ENCODE data around the gene ANKAR.

ANKAR gene, protein sequence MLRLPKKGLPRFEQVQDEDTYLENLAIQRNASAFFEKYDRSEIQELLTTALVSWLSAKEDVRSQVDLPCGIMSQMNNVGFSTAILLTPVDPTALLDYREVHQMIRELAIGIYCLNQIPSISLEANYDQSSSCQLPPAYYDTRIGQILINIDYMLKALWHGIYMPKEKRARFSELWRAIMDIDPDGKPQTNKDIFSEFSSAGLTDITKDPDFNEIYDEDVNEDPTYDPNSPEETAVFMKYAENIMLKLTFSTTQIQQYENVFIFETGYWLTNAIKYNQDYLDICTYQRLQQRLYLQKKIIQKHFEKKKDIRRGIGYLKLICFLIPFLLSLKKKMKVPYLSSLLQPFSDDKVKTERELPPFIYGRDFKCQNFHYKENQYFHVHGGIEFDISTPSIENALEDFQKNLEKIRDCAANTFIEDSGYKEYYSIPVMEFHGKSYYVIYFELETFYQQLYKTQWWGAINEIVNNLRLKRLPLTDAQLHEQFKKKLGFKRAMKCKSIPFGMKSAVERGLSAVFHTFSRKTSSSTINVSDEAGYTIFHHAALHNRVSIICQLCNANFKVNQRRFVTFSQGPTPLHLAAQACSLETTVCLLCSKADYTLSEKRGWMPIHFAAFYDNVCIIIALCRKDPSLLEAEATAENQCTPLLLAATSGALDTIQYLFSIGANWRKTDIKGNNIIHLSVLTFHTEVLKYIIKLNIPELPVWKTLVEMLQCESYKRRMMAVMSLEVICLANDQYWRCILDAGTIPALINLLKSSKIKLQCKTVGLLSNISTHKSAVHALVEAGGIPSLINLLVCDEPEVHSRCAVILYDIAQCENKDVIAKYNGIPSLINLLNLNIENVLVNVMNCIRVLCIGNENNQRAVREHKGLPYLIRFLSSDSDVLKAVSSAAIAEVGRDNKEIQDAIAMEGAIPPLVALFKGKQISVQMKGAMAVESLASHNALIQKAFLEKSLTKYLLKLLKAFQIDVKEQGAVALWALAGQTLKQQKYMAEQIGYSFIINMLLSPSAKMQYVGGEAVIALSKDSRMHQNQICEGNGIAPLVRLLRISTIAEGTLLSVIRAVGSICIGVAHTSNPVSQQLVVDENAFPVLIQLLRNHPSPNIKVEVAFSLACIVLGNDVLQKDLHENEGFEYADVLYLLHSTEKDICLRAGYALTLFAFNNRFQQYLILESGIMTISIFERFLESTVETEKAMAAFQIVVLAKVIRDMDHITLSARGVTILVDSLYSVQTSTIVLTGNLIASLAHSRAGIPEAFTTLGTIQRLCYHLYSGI (N-terminal part only)

DNA sequence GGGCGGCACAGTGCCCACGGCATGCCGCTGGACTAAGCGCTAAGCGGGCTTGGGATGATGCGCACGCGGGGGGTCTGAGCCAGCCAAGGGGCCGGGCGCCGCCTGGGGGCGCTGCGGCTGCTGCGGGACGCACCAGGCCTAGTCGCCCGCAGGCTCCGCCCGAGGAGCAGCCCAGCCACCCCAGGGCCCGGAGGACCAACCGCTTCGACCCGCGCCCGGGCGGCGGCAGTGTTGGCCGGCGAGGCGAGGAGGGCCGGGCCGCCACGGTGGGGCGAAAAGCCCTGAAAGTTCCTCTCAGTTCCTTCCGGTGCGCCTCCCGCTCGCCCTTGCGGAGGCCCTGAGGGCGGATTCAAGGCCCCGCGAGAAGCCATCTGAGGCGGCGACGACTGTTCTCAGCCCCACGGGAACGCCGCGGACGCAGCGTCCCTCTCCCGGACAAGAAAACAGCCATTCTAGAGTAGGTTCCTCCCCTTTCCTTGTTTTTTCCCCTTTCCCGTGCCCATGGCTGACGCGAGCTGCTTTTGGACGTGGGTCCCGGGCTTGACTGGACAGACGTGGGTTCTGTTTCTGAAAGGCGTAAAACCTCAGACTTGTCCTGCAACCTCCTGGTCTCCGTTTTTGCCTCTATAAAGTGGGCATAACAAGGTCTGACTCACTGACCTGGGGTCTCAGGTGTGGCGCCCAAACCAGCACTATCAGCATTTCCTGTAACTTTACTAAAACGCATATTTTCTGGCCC is at the start of gene ANKAR:
Gene ANKAR, plus strand, starts transcription at position 297 of the 739 bp plus-strand sequence. CDS start 1,821 bp downstream, outside the sequence.
- Histone ChIP-seq H3K4me3 (ENCODE audit: low read length) (peak within 1 kb of the TSS; percentile 73), H3K4me2 (ENCODE audit: low read length) (peak within 1 kb of the TSS; percentile 75), H3K4me1 (ENCODE audit: control insufficient read depth, low read length) (peaks cover 11% of the 10 kb centered on the region), H3K27ac (ENCODE audit: low read depth, low read length) (peak within 1 kb of the TSS; percentile 37), H3K27me3 (ENCODE audit: control insufficient read depth, low read length) (no peaks in the 10 kb centered on the region), H3K9me3 (ENCODE audit: control insufficient read depth, insufficient read depth, low read length) (0 out of 2 replicates have a peak, but pooled peaks cover 2% of the 10 kb centered on the region), H3K36me3 (ENCODE audit: control insufficient read depth, low read length) (peaks cover 43% of the 10 kb centered on the region), H3K9me2 (replicated peaks; ENCODE audit: control insufficient read depth, low read length) (no peaks in the 10 kb centered on the region), H3F3A (ENCODE audit: control insufficient read depth, insufficient read depth) (0 out of 2 replicates have a peak, but pooled peaks cover 10% of the 10 kb centered on the region), H3K79me2 (ENCODE audit: control insufficient read depth, low read length) (no peaks in the 10 kb centered on the region), H4K20me1 (ENCODE audit: control insufficient read depth, insufficient read depth, low read depth, low read length) (no peaks in the 10 kb centered on the region)
- TF ChIP-seq, protein P1, sequence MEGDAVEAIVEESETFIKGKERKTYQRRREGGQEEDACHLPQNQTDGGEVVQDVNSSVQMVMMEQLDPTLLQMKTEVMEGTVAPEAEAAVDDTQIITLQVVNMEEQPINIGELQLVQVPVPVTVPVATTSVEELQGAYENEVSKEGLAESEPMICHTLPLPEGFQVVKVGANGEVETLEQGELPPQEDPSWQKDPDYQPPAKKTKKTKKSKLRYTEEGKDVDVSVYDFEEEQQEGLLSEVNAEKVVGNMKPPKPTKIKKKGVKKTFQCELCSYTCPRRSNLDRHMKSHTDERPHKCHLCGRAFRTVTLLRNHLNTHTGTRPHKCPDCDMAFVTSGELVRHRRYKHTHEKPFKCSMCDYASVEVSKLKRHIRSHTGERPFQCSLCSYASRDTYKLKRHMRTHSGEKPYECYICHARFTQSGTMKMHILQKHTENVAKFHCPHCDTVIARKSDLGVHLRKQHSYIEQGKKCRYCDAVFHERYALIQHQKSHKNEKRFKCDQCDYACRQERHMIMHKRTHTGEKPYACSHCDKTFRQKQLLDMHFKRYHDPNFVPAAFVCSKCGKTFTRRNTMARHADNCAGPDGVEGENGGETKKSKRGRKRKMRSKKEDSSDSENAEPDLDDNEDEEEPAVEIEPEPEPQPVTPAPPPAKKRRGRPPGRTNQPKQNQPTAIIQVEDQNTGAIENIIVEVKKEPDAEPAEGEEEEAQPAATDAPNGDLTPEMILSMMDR (IDR thresholded peaks at IDR 0.05; ENCODE audit: low read depth, low read length, poor library complexity, severe bottlenecking) = peak; percentile 75
- no peak for TF ChIP-seq EZH2phosphoT487 (IDR thresholded peaks at IDR 0.05; ENCODE audit: borderline replicate concordance, low read length)

- Histone ChIP-seq H3K79me2 (ENCODE audit: control insufficient read depth, low read length) (no peaks in the 10 kb centered on the region), H3K27ac (ENCODE audit: low read depth, low read length) (no peak overlapping the region), H3K9me3 (ENCODE audit: control insufficient read depth, insufficient read depth, low read length) (no peaks in the 10 kb centered on the region), H3K27me3 (ENCODE audit: control insufficient read depth, low read length) (0 out of 2 replicates have a peak, but pooled peaks cover 2% of the 10 kb centered on the region), H3K4me2 (ENCODE audit: low read length) (no peak overlapping the region), H3K4me3 (ENCODE audit: low read length) (no peak overlapping the region), H3K9me2 (replicated peaks; ENCODE audit: control insufficient read depth, low read length) (no peaks in the 10 kb centered on the region), H4K20me1 (ENCODE audit: control insufficient read depth, insufficient read depth, low read depth, low read length) (no peaks in the 10 kb centered on the region), H3K36me3 (ENCODE audit: control insufficient read depth, low read length) (no peaks in the 10 kb centered on the region), H3F3A (ENCODE audit: control insufficient read depth, insufficient read depth) (no peaks in the 10 kb centered on the region), H3K4me1 (ENCODE audit: control insufficient read depth, low read length) (no peaks in the 10 kb centered on the region)
- no peak for TF ChIP-seq EZH2phosphoT487 (IDR thresholded peaks at IDR 0.05; ENCODE audit: borderline replicate concordance, low read length)
- TF ChIP-seq, protein P1 (IDR thresholded peaks at IDR 0.05; ENCODE audit: low read depth, low read length, poor library complexity, severe bottlenecking) = no peak
Observed at GRCh38 chr2:189625636-189626035, 48.8 kb upstream of the ANKAR start.

DNA sequence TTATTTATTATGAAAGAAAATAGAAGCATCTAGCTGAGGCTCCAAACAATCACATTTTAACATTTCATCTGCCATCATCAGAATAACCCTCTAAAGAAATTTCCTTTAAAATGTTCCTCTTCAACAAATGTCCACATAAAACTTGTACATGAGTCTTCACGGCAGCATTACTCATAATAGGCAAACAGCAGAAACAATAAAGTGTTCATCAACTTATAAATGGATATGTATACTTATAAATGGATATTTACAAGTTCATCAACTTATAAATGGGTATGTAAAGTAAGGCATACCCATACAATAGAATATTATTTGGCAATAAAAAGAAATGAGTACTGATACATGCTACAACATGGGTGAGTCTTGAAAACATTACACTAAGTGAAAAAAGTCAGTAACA is 46.7 kb upstream of the ANKAR start:
- 0 out of 2 replicates have a peak, but pooled peaks cover 2% of the 10 kb centered on the region for H3K27me3 ChIP-seq (ENCODE audit: control insufficient read depth, low read length)
- no peaks in the 10 kb centered on the region for H3F3A ChIP-seq (ENCODE audit: control insufficient read depth, insufficient read depth)
- H3K36me3 ChIP-seq (ENCODE audit: control insufficient read depth, low read length) = no peaks in the 10 kb centered on the region
- H3K4me1 ChIP-seq (ENCODE audit: control insufficient read depth, low read length) = no peaks in the 10 kb centered on the region
- H3K9me3 ChIP-seq (ENCODE audit: control insufficient read depth, insufficient read depth, low read length) = no peaks in the 10 kb centered on the region
- no peak overlapping the region for H3K27ac ChIP-seq (ENCODE audit: low read depth, low read length)
- H3K4me2 ChIP-seq (ENCODE audit: low read length) = no peak overlapping the region
- no peak overlapping the region for H3K4me3 ChIP-seq (ENCODE audit: low read length)
- H3K79me2 ChIP-seq (ENCODE audit: control insufficient read depth, low read length) = no peaks in the 10 kb centered on the region
- TF ChIP-seq, protein P1 (IDR thresholded peaks at IDR 0.05; ENCODE audit: low read depth, low read length, poor library complexity, severe bottlenecking) = no peak
- no peak for TF ChIP-seq EZH2phosphoT487 (IDR thresholded peaks at IDR 0.05; ENCODE audit: borderline replicate concordance, low read length)
- H4K20me1 ChIP-seq (ENCODE audit: control insufficient read depth, insufficient read depth, low read depth, low read length) = no peaks in the 10 kb centered on the region
- H3K9me2 ChIP-seq (replicated peaks; ENCODE audit: control insufficient read depth, low read length) = no peaks in the 10 kb centered on the region

All from DOHH2 (cell line).